ENCODE results near the gene ARHGEF5. TPM values are rescaled to one million over a fixed set of nuclear protein-coding genes. Genes with fewer than 3 reads are reported as not detected.
"Not testable (repeated sequence)": the region's sequence is repeated elsewhere in the genome, so short reads cannot be mapped to it uniquely, and the experiment has no call there.

Gene ARHGEF5
- total and polyA plus RNA-seq, 4 donors, result 2.5 to 14.5 (median 9.1) TPM

DNA sequence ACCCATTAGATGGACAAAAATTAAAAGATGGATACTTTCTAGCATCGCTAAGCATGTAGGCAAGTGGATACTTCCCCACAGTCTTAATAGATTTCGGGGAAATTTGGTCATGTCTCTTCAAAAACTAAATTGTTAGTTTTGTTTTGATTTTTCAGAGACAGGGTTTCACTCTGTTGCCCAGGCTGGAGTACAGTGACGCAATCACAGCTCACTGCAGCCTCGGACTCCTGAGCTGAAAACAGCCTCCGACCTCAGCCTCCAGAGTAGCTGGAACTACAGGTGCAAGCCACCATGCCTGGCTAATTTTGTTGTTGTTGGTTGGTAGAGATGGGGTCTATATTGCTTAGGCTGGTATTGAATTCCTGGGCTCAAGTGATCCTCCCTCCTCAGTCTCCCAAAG is 29.3 kb upstream of the ARHGEF5 start:
- H3K4me3 ChIP-seq (ENCODE audit: low read length in 2 of 2); ATAC-seq (ENCODE audit: low FRiP score); H3K4me1 ChIP-seq (ENCODE audit: control insufficient read depth in 1 of 2, insufficient read depth in 2 of 2, low read length in 2 of 2); H3K27me3 ChIP-seq (ENCODE audit: control insufficient read depth in 1 of 2, insufficient read depth in 2 of 2, low read length in 1 of 2); H3K36me3 ChIP-seq (ENCODE audit: control insufficient read depth in 1 of 2, insufficient read depth in 2 of 2, low read length in 1 of 2); intact Hi-C loops (cut with DNase I); H3K27ac ChIP-seq (ENCODE audit: low read depth in 1 of 2, low read length in 2 of 2); H3K9me3 ChIP-seq (ENCODE audit: control insufficient read depth, low read length): not testable (repeated sequence)
- WGBS, 2 donors, result 99 to 100% methylated on average over 2 to 3 of the region's 5 CpGs
- DNase-seq, result peak in 1 of 2 donors; percentile 3

- H3K4me3 ChIP-seq (ENCODE audit: low read length in 2 of 2); H3K4me1 ChIP-seq (ENCODE audit: control insufficient read depth in 1 of 2, insufficient read depth in 2 of 2, low read length in 2 of 2); intact Hi-C loops (cut with DNase I); H3K27ac ChIP-seq (ENCODE audit: low read depth in 1 of 2, low read length in 2 of 2); ATAC-seq (ENCODE audit: low FRiP score); H3K27me3 ChIP-seq (ENCODE audit: control insufficient read depth in 1 of 2, insufficient read depth in 2 of 2, low read length in 1 of 2); H3K9me3 ChIP-seq (ENCODE audit: control insufficient read depth, low read length); DNase-seq; H3K36me3 ChIP-seq (ENCODE audit: control insufficient read depth in 1 of 2, insufficient read depth in 2 of 2, low read length in 1 of 2): not testable (repeated sequence)
These were observed 25.2 kb upstream of the ARHGEF5 start for GRCh38 chr7:144330044-144330443.

DNA sequence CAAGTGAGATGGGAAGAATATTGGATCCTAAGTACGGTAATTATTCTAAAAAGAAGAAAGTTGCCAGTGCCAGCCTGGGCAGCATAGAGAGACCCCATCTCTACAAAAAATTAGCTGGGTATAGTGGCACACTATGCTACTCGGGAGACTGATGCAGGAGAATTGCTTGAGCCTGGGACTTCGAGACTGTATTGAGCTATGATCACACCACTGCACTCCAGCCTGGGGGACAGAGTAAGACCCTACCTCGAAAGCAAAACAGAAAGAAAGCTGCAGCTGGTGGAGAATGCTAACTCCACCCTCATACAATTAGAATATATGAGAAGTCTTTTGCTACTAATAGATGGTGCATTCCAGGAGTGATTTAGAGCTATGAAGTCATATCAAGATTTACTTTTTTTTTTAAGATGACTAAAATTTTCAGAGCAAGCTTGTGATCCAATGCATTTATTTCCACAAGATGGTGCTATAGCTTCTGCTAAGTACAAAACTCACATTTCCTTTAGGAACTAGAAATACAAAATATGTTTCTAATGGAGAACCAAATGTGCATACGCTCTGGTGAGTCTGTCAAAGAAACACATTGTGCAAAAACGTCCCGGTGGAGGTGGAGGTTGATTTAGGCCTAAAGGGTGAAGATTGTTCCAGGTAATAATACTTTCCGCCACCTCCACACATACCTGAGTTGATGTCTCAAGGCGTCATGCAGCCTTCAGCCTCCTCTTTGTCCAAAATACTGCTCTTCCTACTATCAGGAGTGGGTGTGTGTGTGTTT is 23.8 kb upstream of the ARHGEF5 start:
- ATAC-seq (ENCODE audit: low FRiP score), result peak; percentile 86
- H3K27me3 ChIP-seq (ENCODE audit: control insufficient read depth in 1 of 2, insufficient read depth in 2 of 2, low read length in 1 of 2); H3K9me3 ChIP-seq (ENCODE audit: control insufficient read depth, low read length); intact Hi-C loops (cut with DNase I); H3K4me1 ChIP-seq (ENCODE audit: control insufficient read depth in 1 of 2, insufficient read depth in 2 of 2, low read length in 2 of 2); H3K4me3 ChIP-seq (ENCODE audit: low read length in 2 of 2); H3K27ac ChIP-seq (ENCODE audit: low read depth in 1 of 2, low read length in 2 of 2); H3K36me3 ChIP-seq (ENCODE audit: control insufficient read depth in 1 of 2, insufficient read depth in 2 of 2, low read length in 1 of 2); DNase-seq: not testable (repeated sequence)
- WGBS, 2 donors, result 90 to 100% methylated on average over 1 to 2 of the region's 9 CpGs

- DNase-seq; intact Hi-C loops (cut with DNase I); H3K36me3 ChIP-seq (ENCODE audit: control insufficient read depth in 1 of 2, insufficient read depth in 2 of 2, low read length in 1 of 2); H3K27ac ChIP-seq (ENCODE audit: low read depth in 1 of 2, low read length in 2 of 2); H3K9me3 ChIP-seq (ENCODE audit: control insufficient read depth, low read length); H3K27me3 ChIP-seq (ENCODE audit: control insufficient read depth in 1 of 2, insufficient read depth in 2 of 2, low read length in 1 of 2); H3K4me1 ChIP-seq (ENCODE audit: control insufficient read depth in 1 of 2, insufficient read depth in 2 of 2, low read length in 2 of 2); H3K4me3 ChIP-seq (ENCODE audit: low read length in 2 of 2): not testable (repeated sequence)
- 85 to 97% methylated on average over 2 of the region's 2 CpGs for WGBS, 2 donors
- ATAC-seq (ENCODE audit: low FRiP score), result peak; percentile 53
These were observed 23.3 kb upstream of the ARHGEF5 start for GRCh38 chr7:144331996-144332288.

DNA sequence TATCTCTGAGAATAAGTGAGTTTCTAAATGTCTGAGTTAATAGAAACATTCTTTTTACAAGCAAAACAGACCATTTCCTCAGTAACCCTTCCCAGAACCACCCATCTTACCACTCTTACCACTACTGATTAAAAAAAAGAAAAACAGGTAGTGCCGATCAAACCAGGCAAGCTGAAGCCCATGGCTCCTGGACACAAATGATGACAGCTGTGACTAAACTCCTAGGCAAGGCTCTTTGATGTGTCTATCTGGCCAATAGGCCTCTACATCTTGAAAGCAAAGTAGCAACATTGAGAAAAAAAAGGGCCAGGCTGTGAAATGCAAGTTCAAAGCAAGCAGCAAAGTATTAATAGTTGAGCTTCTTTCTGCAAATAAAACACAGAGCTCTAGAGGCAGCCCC is 6.6 kb upstream of the ARHGEF5 start:
- no CpG with 5 or more reads among the region's 1 CpG for WGBS, 2 donors
- DNase-seq; H3K4me1 ChIP-seq (ENCODE audit: control insufficient read depth in 1 of 2, insufficient read depth in 2 of 2, low read length in 2 of 2); H3K27ac ChIP-seq (ENCODE audit: low read depth in 1 of 2, low read length in 2 of 2); H3K27me3 ChIP-seq (ENCODE audit: control insufficient read depth in 1 of 2, insufficient read depth in 2 of 2, low read length in 1 of 2); ATAC-seq (ENCODE audit: low FRiP score); H3K9me3 ChIP-seq (ENCODE audit: control insufficient read depth, low read length); H3K4me3 ChIP-seq (ENCODE audit: low read length in 2 of 2); intact Hi-C loops (cut with DNase I); H3K36me3 ChIP-seq (ENCODE audit: control insufficient read depth in 1 of 2, insufficient read depth in 2 of 2, low read length in 1 of 2): not testable (repeated sequence)

- intact Hi-C loops (cut with DNase I); DNase-seq: not testable (repeated sequence)
- WGBS, 2 donors, result 40 to 58% methylated on average over 2 of the region's 3 CpGs
These were observed 3.5 kb upstream of the ARHGEF5 start for GRCh38 chr7:144351667-144352066.

GRCh38 chr7:144356185-144356584 is 983 bp downstream of the ARHGEF5 start:
- H3K27me3 ChIP-seq (ENCODE audit: control insufficient read depth in 1 of 2, insufficient read depth in 2 of 2, low read length in 1 of 2); H3K4me1 ChIP-seq (ENCODE audit: control insufficient read depth in 1 of 2, insufficient read depth in 2 of 2, low read length in 2 of 2); H3K36me3 ChIP-seq (ENCODE audit: control insufficient read depth in 1 of 2, insufficient read depth in 2 of 2, low read length in 1 of 2); H3K4me3 ChIP-seq (ENCODE audit: low read length in 2 of 2); H3K27ac ChIP-seq (ENCODE audit: low read depth in 1 of 2, low read length in 2 of 2); intact Hi-C loops (cut with DNase I); ATAC-seq (ENCODE audit: low FRiP score); H3K9me3 ChIP-seq (ENCODE audit: control insufficient read depth, low read length); DNase-seq: not testable (repeated sequence)
- no CpG with 5 or more reads among the region's 6 CpGs for WGBS, 2 donors

More at GRCh38 chr7:144351667-144352066, 3.5 kb upstream of the ARHGEF5 start:
- H3K36me3 ChIP-seq (ENCODE audit: control insufficient read depth in 1 of 2, insufficient read depth in 2 of 2, low read length in 1 of 2); H3K9me3 ChIP-seq (ENCODE audit: control insufficient read depth, low read length); H3K27ac ChIP-seq (ENCODE audit: low read depth in 1 of 2, low read length in 2 of 2); H3K4me1 ChIP-seq (ENCODE audit: control insufficient read depth in 1 of 2, insufficient read depth in 2 of 2, low read length in 2 of 2); ATAC-seq (ENCODE audit: low FRiP score); H3K4me3 ChIP-seq (ENCODE audit: low read length in 2 of 2); H3K27me3 ChIP-seq (ENCODE audit: control insufficient read depth in 1 of 2, insufficient read depth in 2 of 2, low read length in 1 of 2): not testable (repeated sequence)

DNA sequence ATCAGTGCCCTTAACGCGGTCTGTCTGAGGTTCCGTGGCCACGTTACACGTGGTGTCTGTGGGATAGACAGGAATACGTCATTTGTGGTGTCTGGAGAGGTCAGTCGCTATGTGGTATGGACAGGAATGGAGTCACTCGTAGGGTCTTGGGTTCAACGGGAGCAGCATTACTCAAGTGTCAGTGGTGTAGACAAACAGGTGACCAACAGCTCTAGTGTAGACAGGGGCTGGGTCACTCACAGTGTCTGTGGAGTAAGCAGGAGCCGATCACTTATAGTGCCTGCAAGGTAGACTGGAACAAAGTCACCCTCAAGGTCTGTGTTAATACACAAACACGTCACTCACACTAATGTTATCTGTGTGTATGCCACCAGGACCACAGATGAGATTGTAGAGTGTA is 1.7 kb downstream of the ARHGEF5 start:
- H3K27ac ChIP-seq (ENCODE audit: low read depth in 1 of 2, low read length in 2 of 2); H3K27me3 ChIP-seq (ENCODE audit: control insufficient read depth in 1 of 2, insufficient read depth in 2 of 2, low read length in 1 of 2); ATAC-seq (ENCODE audit: low FRiP score); H3K36me3 ChIP-seq (ENCODE audit: control insufficient read depth in 1 of 2, insufficient read depth in 2 of 2, low read length in 1 of 2); intact Hi-C loops (cut with DNase I); H3K4me3 ChIP-seq (ENCODE audit: low read length in 2 of 2); DNase-seq; H3K4me1 ChIP-seq (ENCODE audit: control insufficient read depth in 1 of 2, insufficient read depth in 2 of 2, low read length in 2 of 2); H3K9me3 ChIP-seq (ENCODE audit: control insufficient read depth, low read length): not testable (repeated sequence)
- 93 to 100% methylated on average over 2 of the region's 11 CpGs for WGBS, 2 donors

DNA sequence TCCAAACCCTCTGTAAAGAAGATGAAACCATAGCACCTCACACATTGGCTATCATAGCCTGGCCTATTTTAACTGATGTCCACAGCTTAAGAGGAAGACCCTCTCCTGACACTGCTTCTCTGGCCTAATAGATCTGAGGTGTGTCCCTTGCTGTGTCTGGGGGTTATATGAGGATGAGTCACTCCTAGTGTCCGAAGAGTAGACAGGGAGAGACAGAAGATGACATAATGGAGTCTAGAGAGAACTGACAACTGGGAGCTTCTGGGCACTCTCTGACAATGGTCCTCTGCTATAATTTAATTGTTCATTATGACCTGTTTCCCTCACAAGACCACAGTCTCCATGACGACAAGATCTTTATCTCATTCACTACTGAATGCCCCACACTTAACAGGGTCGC is 6.9 kb downstream of the ARHGEF5 start:
- H3K27me3 ChIP-seq (ENCODE audit: control insufficient read depth in 1 of 2, insufficient read depth in 2 of 2, low read length in 1 of 2); H3K36me3 ChIP-seq (ENCODE audit: control insufficient read depth in 1 of 2, insufficient read depth in 2 of 2, low read length in 1 of 2); H3K4me1 ChIP-seq (ENCODE audit: control insufficient read depth in 1 of 2, insufficient read depth in 2 of 2, low read length in 2 of 2); DNase-seq; H3K27ac ChIP-seq (ENCODE audit: low read depth in 1 of 2, low read length in 2 of 2); H3K4me3 ChIP-seq (ENCODE audit: low read length in 2 of 2); intact Hi-C loops (cut with DNase I); H3K9me3 ChIP-seq (ENCODE audit: control insufficient read depth, low read length); ATAC-seq (ENCODE audit: low FRiP score): not testable (repeated sequence)
- no CpG with 5 or more reads among the region's 3 CpGs for WGBS, 2 donors
